Measurements from ENCODE around the gene ZNF423.

ZNF423 gene

DNA sequence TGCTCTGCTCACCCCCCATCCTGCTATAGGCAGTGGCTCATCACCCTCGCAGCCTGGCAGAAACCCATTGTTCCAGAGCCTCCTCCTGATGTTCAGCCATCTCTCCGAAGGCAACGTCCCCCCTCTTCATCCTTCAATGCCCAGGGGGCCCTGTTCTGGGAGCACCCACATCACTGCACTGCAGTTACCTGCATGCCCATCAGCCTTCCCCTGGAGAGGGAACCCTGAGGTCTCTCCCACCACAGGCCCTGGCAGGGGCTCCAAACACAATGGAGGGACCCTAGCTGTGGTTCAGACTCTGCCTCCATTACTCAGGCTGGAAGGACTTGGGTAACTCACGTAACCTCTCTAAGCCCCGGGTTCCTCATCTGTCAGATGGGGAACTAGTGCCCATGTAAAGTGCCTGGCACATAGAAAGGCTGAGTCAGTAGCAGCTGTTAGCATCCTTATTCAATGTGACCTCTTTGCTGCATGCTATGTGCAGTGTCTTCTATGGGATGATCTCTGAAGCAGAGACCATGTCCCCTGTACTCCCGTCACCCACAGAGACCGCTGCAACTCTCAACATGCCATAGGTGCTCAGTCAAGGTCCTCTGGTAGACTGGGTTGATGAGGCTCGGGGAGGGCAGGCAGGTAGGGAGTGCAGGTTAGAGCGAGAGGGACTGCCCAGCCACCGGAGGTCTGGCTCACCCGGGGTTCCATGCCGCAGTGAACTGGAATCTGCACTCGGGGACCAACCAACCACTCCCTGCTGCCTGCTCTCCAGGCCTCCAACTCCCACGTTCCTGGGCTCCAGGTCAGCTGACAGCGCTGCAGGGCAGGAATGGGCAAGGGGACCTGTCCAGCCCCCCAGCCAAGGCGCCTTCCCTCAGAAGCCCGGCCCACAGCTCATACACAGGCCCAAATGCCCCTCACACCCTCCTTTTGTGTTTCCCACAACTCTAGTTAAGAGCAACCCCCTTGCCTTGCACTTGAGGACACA lies 233.2 kb downstream of the ZNF423 start:
- DNase-seq (ENCODE audit: low read depth) = no peak

DNA sequence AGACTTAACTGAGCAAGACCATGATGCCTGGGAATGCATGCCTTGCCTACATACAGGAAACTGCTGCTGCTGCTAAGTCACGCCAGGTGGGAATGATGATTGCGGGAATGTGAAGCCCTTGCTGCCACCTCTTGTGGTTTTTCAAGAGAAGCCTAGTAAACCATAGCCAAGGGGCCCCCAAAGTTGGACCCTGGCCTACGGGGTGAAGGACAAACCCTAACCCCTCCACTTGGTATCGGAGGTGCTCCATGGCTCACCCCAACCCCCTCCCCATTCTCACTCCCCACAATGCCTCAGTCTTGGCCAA lies 233.9 kb downstream of the ZNF423 start:
- DNase-seq (ENCODE audit: low read depth) = no peak

DNA sequence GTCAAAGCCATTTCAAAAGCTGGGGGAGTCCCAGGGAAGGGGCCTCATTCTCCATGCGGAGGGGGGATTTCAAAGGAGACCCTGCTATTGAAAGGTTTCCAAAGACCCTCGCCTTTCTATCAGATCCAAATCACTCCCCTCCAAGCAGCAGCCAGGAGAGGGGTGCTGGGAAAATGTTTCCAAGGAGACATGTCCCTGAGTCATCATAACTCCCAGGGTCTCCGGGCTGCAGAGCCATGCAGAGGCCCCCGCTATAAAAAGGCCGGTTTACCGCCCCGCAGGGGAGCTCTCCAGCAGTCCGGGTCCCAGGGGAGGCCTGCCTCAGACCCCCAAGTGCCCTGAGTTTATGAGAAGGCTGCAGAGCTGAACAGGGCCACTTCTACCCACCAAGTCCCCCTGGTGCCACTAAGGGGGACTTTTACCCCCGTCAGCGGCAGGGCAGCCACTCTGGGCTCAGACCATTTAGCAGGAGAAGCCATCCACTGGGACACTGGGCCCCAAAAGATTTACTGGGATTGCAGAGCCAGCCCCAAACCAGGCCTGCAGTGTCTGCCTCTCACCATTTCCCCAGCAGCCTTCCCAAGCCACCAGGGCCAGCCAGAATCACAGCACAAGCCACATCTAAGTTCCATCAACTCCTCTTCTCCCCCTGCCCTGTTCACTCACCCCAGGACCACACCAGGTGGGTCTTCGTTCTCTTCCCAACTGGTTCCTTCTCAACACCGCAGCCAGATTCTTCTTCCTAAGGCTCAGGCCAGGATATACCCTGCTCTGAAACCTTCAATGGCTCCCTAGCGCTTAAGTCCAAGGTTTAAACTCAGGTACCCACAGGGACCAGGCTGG lies 234.4 kb downstream of the ZNF423 start:
- DNase-seq (ENCODE audit: low read depth) = no peak

DNA sequence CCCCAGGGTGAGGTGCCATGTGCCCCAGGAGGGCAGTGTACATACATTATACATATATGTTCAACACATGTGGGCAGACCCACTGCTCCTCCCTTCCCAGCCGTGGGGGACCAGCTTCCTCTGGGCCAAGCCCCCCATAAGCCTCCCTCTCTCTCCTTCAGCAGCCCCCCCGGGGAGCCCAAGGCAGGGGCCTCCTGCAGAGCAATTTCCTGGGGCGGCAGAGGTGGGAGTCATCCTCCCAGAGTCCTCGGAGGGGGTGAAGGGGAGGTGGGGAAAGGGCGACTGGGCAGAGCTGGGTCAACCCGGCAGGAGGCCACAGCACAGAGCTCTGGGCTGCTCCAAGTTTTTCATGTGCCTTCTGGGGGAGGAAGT lies 235.1 kb downstream of the ZNF423 start:
- DNase-seq (ENCODE audit: low read depth) = no peak

DNA sequence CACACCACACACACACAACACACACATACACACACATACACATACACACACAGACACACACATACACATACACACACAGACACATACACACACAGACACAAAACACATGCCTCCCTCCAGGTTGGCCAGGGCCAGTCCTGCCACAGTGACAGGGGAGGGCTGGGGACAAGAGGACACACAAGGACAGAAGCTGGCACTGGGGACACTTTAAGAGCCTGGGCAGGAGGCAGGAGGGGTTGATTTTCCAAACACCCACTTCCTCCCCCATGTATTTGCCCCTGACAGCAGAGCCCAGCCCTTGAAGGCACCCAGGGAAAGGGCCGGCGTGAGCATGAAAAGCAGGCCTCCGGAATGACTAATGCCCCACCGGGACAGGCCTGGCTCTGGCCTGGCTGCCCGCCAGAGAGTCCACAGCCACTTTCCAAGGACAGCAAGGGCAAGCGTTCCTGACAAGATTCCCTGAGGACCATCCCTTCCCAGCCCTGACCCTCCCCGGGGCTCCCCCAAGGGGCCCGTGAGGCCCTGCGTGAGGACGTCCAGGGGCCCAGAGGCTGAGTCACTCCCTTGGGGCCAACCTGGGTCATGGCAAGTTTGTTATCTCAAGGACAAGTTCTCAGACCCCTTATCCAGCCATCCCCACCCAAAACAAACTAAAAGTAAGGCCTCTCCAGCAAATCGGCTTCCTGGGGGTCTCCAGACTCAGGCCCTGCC lies 235.6 kb downstream of the ZNF423 start:
- no peak for DNase-seq (ENCODE audit: low read depth)

DNA sequence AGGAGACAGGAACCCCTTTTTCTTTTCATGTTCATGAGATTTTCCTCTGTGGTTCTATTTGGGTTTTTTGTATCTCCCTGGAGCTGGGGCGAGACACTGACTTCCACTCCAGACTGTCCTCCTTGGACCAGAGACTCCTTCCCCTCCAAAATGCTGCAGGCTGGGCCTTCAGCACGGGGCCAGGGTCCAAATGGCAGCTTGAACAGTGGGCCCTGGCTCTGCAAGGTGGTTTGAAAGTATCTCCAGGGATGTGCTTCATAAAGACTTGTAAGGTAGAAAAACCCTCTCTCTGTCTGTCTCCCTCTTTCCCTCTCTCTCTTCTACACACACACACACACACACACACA lies 236.1 kb downstream of the ZNF423 start:
- DNase-seq (ENCODE audit: low read depth) = no peak

DNA sequence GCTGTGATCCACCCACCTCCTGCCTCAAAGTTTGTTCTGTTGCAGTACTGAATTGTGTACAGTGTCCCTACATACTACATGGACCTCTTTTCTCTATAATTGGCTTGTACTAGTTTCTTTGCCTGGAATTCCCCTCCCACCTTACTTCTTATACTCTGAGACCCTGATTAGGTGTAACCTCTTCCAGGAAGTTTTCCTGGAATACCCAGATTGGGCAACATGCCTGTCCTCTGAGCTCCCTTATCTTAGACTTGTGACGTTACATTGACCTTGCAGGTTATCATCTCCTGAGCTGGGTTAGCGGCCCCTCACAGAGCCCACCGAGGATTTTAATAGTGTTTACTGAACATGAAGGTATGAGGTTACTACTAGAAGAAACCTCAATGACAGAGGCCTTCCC lies 237.0 kb downstream of the ZNF423 start:
- no peak for DNase-seq (ENCODE audit: low read depth)

DNA sequence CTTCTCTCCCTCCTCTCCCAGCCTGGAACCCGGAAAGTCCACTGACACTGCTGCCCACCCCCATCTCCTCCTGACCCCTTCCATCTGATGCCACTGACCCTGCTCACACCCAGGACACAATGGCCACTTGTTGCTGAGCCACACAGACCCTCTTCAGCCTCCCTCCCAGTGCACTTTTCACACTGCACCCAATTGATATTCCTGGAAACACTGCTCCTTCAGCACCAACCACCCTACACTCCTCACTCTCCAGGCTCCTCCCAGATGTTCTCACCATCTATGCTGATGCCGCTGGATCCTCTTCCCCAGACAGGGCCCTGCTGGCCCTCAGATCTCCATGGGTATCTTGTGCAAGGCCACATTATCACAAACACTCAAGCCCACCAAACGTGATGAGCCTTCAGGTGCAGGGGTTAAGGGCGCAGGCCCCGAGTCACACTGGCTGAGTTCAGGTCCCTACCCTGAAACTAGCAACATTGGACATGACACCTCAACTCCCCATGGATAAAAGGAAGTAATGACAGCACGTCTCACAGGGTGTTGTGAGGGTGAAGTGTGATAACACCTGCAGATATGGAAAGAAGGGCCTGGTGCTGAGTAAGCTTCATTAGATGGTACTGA lies 238.1 kb downstream of the ZNF423 start:
- no peak for DNase-seq (ENCODE audit: low read depth)

DNA sequence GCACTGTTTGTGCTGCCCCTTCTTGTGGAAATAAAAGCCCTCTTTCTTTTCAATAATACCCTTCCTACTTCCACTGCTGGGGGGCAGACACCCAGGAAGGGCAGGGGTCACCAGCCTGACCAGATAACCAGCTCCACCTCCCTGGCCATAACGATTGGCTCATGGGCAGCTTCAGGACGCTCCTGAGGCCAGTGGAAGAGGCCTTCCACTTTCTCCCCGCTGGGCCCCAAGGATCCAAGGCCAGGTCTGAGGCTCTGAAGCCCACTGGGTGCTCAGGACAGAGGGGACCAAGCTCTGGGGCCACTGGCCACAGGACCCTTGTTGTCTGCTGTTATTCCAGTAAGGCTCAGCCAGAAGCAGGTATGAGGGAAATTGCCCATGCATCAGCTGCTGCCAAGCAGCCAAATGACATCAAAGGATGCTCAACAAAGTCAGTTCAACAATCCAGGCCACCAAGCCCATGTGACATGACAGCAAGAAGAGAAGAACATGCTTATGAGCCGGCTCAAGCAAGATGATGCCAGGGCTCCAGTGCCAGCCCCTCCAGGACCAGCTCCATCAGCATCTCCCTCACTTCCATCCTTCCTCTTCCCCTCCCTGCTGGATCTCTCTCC lies 238.8 kb downstream of the ZNF423 start:
- DNase-seq (ENCODE audit: low read depth) = no peak

DNA sequence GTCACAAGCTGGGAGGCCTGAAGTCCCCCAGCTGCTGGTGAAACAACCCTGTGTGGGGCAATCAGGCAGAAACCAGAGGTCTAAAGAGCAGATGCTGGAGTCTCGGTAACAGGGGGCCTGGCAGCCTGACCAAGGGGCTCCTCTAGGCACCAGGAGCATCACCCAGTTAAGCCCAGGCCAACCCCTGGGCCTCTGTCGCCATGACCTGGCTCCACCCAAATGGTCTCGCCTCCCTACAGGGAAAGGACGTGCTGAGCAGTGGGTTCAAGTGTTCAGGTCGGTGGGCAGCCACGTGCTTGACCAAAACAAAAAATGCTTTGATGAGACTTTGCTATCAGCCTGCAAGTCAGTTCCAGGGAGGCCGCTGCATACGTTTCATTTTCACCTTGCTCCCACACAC lies 240.3 kb downstream of the ZNF423 start:
- no peak for DNase-seq (ENCODE audit: low read depth)

DNA sequence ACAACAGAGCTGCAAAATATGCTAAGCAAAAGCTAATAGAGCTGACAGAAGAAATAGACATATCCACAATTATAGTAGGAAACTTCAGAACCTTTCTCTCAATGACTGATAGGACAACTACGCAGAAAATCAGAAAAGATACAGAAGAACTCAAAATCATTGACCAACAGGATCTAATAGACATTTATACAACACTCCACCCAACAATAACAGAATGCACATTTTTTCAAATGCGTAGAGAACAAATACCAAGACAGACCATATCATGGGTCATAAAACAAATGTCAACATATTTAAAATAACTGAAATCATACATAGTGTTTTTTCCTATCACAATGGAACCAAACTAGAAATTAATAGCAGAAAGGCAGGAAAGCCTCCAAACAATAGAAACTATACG lies 244.9 kb downstream of the ZNF423 start:
- DNase-seq (ENCODE audit: low read depth) = no peak

DNA sequence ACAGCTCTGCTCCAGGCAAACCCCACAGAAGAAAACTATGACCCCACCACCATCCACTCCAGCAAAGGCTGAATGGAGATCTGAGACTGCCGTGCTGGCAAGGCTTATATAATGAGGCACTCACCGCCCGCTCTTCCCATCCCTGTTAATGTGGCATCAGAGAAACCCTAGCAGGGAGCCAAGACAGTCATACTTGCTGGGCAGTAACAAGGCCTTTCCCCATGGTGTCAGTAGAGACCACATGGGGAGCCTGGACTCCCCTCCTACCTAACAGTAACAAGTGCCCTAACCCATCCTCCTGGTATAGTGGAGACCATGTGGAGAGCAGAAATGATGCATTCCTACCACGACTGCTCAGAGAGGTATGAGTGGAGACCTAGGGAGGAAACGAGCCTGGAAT lies 247.1 kb downstream of the ZNF423 start:
- DNase-seq (ENCODE audit: low read depth) = no peak

DNA sequence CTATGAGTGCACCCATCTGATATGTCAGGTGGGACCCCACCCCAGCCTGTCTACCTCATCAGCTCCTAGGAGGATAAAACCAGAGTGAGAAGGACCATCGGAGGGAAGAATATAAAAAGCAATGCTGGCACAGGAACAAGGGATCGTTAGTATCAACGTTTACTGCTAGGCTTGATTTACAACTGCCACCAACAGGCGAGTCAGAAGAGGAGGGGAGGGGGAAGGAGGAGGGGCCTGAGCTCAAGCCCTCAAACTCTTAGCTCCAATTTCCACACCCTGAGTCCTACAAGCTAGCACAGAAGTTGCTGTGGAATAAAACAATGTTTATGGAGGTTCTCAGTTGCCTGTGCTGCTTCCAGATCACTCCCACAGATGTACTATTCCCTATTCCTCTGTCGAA lies 247.8 kb downstream of the ZNF423 start:
- DNase-seq (ENCODE audit: low read depth) = no peak

DNA sequence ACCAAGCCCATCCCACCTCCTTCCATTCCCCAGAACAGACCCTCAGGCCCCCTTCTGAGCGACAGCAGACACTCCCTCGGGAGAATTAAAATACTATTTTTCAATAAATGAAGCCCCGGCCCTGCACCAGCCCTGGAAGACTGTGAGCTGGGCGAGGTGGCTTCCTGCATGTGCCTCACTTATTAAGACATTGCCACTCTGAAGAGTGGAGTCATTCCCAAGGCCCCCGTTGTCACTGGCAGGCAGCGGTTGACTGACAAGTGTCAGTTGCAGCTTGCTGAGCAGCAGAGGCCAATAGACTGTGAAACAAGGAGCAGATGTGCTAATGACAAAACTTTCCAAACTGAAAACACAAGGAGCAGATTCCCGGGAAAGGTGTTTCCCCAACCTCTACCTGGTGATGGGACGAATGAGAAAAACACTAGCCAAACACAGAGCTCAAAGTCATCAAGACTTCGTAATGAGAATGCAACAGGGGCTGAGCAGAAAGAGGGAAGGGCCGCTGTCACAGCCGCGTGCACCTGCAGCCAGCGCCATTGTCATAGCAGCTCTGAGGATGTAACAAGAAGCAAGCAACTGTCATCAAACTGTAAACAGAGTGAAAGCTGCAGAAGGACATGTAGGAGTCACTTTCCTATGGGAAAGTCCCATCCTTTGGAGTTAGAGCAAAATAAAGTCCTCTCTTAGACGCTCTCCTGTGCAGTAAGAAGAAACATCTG lies 250.2 kb downstream of the ZNF423 start:
- DNase-seq (ENCODE audit: low read depth) = no peak

DNA sequence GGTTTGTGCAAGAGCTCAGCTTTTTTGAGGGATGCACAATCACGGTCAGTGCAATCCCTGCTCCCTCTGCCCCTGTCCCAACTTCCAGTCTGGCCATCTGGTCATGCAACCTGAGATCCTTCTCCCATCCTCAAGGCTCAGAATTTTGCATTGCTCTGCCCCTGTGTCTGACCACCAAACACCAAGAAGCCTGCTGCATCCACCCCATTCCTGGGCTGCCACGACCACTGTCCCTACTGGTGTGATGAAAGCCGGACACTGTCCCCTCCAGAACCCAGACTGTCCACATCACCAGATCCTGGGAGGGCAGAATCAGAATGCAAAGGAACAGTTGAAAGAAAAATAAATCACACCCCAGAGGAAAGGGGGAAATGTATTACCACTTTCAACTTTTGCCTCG lies 251.3 kb downstream of the ZNF423 start:
- DNase-seq (ENCODE audit: low read depth) = no peak

DNA sequence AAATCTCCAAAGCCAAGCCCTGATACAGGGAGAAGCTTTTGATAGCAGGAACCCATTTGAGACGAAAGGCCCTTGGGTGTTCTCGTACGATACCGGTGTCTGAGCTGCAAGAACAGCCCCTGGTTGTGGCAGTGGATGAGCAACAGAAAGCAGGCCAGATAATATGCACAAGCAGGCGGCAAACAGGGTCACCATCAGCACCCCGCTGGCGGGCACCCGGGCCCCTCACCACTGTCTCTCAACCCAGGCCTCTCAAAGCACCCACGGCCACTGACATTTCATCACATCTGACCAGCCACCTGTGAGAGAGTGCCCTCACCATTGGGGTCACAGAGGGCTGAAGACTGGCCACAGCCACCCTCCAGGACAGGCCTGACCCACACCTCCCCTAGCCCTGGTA lies 252.0 kb downstream of the ZNF423 start:
- no peak for DNase-seq (ENCODE audit: low read depth)

DNA sequence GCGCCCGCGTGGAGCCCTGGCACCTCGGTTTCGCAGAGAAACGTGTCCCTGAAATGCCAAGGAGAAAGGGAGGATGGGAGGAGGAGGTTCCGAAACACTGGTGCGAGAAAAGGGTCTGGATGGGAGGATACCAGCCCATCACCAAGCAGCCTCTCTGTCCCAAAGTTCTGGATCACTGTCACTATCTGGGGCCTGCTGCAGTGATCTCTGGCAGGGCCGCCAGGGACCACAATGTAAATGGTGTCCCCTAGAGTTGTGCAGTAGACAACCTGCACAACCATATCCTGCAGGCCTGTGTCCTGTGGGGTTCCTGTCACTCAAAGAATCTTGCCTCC lies 253.0 kb downstream of the ZNF423 start:
- no peak for DNase-seq (ENCODE audit: low read depth)

DNA sequence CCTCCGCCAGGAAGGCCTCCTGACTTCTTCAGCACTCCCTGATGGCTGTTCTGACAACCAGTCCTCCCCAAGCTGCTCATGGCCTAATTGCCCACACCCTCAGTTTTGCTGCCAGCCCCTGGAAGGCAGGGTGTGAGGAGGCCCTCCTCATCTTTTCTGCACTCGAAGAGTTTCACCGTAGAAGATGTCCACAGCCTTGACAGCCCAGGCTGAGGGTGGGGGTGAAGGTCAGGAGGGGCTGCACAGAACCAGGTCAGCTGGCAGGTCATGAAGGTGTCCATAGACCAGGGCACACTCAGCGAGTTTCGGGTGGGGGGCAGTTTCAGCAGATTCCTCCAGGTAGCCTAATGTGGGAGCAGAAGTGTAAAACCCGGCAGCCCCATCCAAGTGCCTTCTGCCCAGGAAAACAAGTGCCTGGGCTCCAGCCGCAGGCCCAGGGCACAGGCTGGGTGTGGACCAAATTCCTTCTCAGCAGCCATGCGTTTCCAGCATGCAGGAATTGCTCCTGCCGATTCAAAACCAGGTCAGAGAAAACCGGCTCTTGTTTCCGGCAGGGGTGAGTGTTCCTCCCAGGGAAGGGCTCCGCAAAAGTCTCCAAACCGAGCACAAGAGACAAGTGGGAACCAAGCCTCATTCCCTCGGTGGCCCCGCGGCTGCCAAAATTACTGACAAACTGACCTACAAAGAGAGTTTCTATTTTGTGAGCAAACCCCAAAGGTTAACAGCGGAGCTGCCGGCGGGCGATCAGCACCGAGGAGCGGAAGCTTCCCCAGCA lies 253.5 kb downstream of the ZNF423 start:
- no peak for DNase-seq (ENCODE audit: low read depth)

DNA sequence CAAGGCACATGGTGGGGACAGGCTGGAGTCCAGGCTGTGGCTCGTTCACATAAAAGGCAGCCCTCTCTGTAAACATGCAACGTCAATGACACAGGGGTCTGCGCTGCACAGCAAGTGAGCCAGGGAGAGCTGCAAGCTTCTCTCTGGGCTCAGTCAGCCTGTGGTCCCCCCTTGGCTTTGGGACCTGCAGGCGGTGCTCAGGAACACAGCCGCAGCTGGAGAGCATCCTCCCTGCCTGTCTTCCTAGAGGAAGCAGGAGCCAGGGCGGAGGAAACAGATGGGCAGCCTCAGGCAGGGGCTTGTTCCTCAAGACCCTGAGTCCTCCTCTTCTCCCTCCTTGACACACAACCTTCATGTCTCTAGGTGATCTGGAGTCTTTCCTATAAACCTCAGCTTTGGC lies 254.3 kb downstream of the ZNF423 start:
- DNase-seq (ENCODE audit: low read depth) = no peak

DNA sequence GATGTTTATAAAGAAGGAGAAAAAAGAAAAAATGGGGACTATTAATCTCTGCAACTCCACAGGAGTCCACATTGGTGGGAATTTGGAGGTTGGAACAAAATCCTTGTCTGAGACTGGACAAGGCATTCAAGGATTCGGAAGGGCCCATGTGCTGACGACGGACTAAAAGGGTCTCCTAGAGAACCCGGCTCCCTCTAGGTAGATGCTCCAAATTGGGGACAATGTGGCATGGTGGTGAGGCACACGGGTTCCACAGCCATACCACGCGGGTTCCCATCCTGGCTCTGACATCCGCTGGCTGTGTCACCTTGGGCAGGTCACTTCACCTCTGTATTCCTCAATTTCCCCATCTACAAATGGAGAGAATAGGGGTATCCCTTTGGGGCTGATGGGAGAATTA lies 254.9 kb downstream of the ZNF423 start:
- DNase-seq (ENCODE audit: low read depth) = no peak

DNA sequence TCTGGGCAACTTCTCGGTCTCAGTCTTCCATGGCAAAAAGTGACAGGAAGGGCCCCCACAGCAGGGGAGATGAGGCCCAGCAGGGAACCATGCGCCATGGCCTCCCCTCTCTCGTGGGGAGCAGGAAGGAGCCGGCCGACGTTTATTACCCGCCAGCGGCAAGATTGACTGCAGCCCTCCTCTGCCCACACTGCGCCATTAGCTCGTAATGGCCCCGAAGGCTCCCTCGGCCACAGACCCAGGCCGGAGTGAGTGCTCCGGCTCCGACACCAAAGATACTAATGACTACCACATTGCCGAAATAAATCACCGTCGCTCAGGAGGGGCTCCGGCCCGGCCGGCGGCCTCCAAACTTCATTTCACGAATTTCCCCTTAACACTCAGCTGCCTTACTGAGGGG lies 255.4 kb downstream of the ZNF423 start:
- no peak for DNase-seq (ENCODE audit: low read depth)

All from stimulated activated CD8-positive, alpha-beta memory T cell treated with anti-CD3 and anti-CD28 coated beads, Interleukin-12 subunit alpha, Interleukin-12 subunit beta, amount 100 ng/mL, for 1 hour (primary cell).